ENCODE data around the gene TBC1D16.
"Not testable (repeated sequence)": the region's sequence is repeated elsewhere in the genome, so short reads cannot be mapped to it uniquely, and the experiment has no call there.

The TBC1D16 gene

DNA sequence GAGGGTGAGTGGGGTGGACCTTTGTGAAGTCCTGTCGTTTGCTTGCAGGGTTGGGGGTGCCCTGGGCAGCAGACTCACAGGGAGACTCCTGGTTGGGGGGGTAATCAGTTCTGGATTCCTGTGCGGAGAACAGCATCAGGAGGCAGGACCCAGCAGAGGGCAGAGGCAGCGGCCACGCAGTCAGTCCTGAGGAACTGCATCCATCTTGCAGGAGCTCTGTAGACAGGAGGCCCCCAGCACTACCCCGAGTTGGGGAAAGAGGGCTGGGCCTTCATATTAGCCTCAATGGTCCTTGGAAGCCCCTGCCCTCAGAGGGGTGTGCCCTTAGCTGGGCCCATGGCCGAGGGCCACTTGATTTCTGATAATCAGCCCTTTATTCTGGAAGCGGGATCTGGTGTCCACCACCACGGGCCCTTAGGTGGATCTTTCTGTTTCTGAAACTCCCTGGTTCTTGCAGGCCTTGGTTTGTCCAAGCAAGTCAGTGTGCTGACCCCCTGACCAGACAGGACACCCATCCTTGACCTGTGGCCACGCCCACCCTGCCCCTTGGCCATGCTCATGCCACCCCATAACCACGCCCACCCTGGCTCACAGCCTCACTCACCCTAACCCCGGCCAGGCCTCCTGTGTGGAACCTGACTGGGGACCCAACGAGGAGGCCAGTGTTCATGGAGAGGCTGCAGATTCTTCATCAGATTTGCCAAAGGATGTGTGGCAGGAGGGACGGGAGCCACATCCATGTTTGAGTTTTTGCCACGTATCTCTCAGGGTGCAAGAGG lies 122.9 kb downstream of the TBC1D16 start:
- no peak for DNase-seq

DNA sequence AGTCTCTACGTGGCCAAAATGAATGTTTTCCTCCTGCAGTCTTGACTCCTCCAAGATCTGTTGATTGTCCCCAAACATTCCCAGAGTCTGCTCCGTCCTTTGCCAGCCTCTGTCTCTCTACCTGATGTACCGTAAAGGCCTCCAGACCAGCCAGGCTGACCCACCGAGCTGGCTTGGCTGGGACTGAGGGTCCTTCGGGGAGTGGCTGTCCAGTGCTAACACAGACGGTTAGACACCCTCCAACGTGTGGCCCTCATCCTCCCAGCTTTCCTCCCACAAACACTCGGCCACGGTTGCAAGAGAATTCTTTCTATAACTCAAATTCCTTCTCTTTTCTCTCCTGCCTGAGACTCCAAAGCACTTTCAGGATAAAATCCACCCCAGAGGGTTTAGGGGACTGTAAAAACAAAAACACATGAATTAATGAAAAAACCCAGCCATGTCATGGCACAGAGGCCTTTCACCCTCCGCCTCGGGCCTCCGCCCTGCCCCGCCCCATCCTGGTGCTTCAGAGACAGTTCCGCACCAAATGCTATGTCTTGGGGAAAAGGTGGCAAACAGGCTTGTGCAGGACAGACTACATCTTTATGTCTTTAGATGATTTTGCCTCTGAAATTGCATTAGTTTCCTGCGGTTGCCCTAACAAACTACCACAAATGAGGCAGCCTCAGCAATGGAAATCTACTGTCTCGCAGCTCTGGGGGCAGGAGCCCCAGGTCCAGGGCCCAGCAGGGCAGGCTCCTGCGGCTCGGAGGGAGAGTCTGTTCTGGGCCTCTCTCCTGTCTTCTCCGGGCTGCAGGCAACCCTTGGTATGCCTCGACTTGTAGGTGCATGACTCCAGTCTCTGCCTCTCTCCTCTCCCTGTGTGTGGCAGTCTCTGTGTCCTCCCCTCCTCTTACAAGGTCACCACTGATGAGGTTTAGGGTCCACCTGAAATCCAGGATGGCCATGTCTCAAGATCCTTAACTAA lies 124.0 kb downstream of the TBC1D16 start:
- DNase-seq: no peak

DNA sequence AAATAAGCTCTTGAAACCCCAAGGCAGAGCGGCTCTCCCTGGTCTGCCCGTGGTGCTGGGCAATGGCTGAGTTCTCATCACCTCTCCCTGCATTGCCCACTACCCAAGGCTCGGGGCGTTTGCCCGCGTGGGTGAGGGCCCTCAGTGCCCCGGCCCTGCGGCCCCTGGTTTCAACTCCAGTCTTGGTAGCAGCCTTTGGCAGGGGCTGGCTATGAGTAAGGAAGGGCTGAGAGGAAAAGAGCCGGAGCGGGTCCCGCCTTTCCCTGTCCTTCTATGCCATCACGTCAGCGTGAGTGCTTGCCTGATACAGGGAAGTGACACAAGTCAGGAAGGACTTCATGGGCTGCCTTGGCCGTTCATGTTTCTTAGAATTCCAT lies 124.7 kb downstream of the TBC1D16 start:
- no peak for DNase-seq

DNA sequence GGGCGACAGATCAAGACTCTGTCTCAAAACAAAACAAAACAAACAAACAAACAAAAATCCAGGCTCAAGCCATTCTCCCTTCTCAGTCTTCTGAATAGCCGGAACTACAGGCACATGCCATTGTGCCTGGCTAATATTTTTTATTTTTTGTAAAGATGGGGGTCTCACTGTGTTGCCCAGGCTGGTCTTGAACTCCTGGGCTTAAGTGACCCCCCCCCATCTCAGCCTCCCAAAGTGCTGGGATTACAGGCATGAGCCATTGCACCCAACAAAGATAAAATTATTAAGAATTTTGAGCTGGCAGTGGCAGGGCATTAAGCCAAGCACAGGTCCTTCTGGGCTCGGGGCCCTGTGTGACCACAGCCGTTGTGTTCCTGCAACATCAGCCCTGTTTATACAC lies 126.6 kb downstream of the TBC1D16 start:
- no peak for DNase-seq

DNA sequence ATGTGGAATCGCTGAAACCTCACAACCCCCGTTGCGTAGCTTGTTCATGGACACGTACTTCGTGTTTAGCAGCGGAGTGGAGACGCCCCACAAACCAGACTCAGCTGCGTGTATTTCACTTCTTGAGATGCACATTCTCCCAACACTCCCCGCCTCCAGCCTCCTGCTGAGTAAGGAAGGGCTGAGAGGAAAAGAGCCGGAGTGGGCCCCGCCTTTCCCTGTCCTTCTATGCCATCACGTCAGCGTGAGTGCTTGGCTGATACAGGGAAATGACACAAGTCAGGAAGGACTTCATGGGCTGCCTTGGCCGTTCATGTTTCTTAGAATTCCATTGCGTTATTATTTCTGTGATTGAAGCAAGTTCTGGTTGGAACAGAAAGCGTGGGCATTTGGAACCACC lies 127.8 kb downstream of the TBC1D16 start:
- DNase-seq: no peak

DNA sequence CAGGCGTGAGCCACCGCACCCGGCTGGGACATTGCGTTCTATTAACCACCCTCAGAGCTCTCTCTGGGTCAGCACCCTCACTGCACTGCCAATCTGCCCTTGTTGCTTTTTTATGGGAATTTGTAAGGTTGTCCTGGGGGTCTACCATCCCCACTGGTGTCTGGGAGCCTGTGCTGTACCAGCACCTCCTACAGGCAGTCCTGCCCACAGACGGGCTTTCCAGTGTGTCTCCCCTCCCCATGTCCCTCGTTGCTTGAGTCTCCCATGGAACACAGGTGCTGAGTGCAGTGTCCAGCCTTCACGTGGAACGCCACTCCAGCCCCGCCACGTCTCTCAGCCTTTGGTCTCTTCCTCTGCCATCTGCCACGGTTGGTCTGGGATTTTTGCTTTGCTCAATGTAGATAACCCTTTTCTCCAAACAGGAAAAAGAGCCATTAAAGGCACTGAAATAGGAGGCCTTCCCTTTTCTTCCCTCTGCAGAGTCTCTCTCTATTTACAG lies 128.4 kb downstream of the TBC1D16 start:
- no peak for DNase-seq

DNA sequence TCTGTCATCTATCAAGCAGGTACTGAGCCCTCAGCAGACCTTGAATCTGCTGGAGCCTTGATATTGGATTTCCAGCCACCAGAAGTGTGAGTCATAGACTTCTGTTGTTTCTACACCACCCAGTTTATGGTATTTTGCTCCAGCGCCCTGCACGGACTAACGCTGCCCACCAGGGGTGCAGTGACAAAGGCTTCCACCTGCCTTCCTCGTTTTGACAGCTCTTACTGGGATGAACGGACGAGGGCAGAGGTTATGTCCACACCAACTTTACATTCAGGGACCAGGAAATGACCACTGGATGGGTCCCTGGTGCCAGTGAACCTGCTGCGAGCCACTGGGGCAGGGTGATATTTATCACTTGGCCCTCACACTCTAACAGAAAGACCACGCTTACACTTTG lies 129.8 kb downstream of the TBC1D16 start:
- DNase-seq: no peak

DNA sequence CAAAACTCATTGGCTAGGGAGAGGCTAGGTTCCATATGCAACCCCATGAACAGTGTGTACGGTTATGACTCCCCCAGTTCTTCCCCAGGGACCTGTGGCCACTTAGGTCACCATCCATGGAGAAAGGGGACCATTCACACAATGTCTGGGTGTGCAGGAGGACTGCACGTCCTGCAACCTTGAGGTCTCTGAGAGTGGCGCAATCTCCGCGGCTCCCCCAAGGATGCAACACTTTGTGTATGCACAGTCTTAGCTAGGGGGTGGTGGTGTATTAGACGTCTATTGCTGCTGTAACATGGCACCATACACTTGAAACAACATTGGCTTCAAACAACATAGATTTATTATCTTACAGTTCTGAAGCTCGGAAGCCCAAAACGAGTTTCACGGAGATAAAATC lies 130.8 kb downstream of the TBC1D16 start:
- DNase-seq: no peak

DNA sequence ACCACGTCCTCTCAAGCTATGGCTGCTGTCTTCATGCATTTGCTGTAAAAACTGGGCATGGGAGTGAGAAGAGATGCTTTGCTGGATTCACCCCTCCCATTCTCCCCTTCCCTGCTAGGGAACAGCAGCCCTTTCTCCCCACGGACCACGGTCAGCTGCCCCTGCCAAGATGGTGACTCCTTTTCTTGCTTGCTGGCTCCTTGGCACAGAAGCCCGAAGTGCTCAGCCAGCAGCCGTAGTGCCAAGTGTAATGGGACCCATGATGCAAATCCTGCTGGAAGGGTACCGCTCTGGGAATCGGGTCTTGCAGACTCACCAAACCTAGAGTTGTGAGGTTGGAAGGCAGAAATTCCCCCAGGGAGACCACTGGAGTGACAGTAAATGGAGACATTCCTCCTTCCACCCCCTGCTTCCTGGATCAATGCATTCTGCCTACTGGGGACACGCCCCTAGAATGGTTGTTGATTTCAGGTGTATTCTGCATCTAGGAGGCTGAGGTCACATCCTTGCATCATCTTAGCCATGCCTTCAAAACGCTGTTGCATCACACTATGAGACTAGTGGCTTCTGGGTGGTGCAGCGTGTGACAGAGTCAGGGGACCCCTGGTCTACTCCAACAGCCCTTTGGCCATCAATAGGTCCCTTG lies 133.4 kb downstream of the TBC1D16 start:
- no peak for DNase-seq

DNA sequence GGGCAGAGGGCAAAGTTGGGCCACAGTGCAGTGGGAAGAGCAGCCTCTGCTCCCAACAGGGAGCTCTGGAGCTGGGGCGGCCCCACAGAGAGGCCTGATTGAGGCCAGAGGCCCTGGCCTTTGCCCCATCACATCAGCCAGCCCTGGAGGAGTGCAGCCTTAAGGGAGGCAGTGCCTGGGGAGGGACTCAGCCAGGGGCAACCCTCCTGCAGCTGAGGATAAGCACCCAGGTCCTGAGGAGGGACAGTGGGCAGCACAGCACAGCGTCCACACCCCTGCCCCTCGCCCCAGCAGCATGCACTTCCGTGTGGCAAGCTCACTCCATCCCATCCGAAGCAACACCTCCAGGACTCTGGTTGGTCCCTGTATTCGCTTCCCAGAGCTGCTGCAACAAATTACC lies 134.5 kb downstream of the TBC1D16 start:
- DNase-seq: no peak

DNA sequence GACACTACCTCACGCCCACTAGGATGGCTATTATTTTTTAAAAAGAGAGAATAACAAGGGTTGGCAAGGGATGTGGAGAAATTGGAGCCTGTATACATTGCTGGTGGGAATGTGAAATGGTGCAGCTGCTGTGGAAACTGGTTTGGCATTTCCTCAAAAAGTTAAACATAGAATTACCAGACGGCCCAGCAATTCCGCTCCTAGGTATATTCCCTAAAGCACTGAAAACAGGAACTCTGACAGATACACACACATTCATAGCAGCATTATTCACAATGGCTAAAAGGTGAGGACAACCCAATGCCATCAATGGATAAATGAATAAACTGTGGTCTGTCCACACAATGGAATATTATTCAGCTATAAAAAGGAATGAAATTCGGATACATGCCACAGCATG lies 136.1 kb downstream of the TBC1D16 start:
- DNase-seq: no peak

DNA sequence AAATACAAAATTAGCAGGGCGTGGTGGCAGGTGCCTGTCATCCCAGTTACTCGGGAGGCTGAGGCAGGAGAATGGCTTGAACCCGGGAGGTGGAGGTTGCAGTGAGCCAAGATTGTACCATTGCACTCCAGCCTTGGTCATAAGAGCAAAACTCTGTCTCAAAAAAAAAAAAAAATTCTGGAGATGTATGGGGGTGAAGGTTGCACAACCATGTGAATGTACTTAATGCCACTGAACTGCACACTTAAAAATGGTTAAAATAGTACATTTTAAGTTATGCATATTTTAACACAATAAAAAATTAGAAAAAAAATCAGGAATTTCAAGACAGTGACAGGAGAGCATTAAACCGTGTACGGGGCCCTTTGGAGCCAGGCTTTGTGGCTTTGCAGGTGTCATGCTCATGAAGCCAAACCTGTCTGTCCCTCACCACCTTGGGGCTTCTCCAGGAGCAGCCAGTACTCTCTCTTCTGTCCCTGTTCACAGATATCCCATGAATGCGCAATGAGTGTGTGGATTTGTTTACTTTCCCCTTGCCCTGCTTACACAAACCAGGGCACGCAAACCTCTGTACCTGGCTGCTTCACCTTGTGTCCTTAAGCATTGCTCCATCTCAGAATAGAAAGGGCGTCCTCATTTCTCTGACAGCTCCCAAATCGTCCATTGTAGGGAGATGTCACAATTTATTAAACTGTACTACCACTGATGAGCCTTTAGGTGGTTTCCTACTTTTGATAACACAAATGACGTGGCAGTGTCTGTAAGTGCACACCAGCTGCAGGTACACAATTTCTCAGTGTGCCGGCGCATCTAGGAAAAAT lies 138.2 kb downstream of the TBC1D16 start:
- DNase-seq: no peak

DNA sequence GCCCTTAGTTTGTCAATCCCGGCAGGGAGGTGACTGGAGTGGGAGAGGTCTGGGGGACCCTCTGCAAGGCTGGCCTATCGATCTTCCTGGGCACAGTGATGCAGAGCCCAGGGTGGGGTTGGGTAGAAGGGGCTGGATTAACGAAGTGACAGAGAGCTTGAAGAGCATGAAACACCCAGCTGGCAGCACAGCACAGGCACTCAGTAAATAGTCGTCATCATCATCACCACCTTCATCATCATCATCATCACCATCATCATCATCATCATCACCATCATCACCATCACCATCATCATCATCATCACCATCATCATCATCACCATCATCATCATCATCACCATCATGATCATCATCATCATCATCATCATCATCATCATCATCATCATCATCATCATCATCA lies 142.2 kb downstream of the TBC1D16 start:
- DNase-seq: not testable (repeated sequence)

DNA sequence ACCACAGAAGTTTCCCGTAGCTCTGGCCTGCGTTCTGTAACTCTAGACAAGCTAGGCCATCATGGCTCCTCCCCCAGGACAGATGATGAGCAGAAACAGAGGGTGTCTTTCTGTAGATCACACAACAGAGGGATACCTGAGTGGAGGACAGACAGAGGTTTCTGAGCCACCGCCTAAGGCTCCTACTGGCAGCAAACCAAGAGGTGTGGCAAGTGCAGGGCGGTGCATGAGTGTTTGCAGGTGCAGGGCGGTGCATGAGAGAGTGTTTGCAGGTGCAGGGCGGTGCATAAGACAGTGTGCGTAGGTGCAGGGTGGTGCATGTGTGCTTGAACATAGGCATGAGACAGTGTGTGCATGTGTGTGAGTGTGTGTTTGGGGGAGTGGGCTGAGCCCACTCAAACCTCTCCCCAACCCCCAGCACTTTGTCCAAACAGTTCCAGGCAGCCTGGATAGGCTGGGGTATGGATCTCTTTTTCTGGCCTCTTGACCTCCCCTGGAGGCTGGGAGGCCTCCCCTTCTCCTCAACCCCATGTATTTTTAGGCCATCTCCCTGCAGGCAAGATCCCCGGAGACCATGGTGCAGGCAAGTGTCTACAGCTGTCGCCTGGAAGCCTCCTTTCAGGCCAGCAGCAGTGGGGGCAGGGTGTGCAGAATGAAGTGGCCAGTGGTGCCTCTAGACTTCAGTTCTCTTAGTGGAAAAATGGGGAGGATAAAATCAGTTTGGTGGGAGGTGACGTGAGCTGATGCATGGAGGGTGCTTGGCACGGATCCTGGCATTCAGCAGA lies 143.0 kb downstream of the TBC1D16 start:
- no peak for DNase-seq

DNA sequence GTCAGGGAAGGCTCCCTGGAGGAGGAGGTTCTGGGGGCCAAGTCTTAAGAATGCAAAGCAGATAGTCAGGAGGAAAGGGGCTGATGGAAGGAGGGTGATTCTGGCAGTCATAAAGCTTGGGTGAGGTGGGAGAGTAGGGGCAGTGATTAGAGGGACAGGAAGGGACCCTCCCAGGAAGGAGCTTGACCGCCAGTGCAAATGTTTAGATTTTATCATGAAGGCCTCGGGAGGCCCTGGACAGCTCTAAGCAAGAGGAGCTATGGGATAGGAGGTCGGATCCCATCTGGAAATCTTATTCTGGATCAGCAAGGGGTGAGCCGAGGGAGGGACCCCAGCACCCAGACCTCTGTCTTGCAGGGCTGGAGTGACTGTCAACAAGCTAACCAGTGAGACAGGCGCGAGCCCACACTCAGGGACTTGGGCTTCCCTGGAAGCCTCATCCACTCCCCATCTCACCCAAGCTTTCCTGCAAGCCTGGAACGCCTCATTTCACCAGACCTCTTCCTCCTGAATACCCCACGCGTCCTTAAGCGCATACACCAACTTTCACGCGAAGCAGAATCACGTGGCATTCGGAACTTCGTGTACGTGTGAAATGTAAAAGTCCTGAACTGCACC lies 144.4 kb downstream of the TBC1D16 start:
- no peak for DNase-seq

DNA sequence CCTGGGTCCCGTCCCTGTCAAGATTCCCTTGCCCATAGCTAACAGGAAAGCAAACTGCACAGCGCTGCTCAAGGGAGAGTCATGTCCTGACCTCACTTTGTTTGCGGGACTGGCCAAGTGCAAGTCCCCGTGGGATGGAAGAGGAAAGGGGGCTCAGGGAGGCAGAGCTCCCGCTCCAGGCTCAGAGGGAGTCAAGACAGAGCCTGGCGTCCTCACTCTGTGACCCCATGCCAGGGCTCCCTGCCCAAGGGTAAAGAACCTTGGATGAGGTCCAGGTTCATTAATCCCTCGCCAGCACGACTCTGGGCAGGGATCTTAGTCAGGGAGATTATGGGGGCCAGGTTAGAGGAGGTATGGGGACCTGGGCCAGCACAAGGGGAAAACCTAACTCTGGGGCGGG lies 145.0 kb downstream of the TBC1D16 start:
- DNase-seq: no peak

DNA sequence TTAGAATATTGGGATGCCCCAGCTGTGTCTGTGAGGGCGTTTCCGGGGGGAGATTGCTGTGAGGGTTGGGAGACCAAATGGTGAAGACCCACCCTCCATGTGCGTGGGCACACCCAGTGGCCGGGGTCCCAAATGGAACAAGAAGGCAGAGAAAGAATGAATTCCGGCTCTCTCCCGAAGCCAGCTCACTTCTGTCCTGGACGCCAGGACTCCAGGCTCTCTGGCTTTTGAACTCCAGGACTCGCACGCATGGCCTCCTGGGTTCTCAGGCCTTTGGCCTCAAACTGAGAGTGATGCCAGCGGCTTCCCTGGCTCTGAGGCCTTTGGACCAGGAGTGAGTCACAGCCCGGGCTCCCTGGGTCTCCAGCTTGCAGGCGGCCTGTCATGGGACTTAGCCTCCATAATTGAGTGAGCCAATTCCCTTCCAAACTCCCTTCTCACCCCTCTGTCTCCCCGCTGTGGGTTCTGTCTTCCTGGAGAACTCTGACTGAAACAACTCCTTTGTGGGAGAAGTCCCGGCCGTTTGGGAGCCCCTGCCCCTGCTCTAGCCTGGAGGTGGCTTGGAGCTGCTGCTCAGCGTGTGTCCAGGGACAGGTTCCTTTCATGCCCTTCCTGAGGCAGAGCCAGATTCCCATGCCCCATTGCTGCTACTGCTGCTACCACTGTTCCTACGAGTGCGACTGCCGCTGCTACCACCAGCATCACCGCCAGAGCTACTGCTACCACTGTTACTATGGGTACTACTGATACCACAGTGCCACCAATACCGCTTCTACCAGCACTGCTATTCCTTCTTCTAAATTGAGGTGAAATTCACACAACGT lies 146.6 kb downstream of the TBC1D16 start:
- DNase-seq: no peak

DNA sequence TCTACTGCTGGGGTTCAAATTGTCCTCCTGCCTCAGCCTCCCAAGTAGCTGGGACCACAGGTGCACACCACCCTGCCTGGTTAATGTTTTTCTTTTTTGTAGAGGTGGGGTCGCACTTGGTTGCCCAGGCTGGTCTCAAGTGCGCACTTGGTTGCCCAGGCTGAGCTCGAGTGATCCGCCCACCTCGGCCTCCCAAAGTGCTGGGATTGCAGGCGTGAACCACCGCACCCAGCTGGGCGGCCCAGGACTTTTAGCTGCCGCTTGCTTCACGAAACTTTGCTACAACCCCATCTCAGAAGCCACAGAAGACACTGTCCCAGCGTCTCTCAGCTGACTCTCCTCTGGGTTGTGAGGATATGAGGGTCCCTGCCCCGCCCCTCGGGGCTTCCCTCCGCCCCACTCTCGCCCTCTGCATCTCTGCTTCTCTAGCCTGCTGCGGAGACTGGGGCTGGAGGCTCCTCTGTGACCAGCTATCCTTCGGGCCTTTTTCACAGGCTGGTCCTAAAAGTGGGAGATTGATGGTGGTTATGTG lies 147.6 kb downstream of the TBC1D16 start:
- no peak for DNase-seq

DNA sequence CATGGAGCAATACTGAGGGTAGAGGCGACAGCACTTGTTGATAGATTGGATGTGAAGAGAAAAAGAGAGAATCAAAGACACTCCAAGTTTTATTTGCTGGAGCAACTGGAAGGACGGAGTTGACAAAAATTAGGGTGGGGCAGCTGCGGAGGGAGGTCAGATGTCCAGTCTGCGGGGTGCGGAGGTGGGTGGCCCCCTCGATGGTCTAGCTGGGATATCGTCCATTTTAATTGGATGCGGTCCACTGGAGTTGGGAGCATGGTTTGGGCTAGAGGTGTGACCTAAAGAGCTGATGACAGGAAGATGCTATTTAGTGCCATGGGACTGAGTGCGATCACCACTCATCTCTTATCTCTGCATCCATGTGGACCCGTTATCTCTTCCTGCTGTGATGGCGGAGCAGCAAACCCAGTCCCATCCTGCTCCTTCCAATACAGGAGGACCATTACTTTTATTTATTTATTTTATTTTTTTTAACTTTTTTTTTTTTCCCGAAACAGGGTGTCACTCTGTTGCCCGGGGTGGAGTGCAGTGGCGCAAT lies 148.2 kb downstream of the TBC1D16 start:
- no peak for DNase-seq

DNA sequence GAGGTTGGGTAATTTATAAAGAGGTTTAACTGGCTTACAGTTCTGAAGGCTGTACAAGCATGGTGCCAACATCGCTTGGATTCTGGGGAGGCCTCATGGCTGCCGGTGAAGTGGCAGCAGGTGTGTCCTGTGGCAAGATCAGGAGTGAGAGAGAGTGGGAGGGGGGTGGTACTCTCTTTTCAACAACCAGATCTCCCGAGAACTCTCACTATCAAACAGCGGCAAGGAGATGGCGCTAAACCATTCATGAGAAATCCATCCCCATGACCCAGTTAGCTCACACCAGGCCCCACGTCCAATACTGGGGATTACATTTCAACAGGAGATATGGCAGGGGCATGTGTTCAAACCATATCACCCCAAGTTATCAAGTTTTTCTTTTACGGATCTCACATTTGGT lies 152.5 kb downstream of the TBC1D16 start:
- DNase-seq: no peak
